ENCODE results near the gene SLC44A3. TPM values are rescaled to one million over a fixed set of nuclear protein-coding genes. Genes with fewer than 3 reads are reported as not detected.
A peak's percentile ranks its signal among the peaks of the same experiment; 100 is the strongest.

SLC44A3 gene
- total RNA-seq, 1 donor from 2014 or later: 70.4 TPM

GRCh38 chr1:94875794-94876193 is 55.6 kb downstream of the SLC44A3 start:
- Mint-ChIP-seq H3K9me3 (ENCODE audit: low read depth) (no peaks in the 10 kb centered on the region), H3K4me3 (ENCODE audit: low read depth) (no peak overlapping the region), H3K27ac (no peak overlapping the region), H3K4me1 (ENCODE audit: low read depth) (no peaks in the 10 kb centered on the region), H3K36me3 (ENCODE audit: insufficient read depth) (peaks cover 55% of the 10 kb centered on the region), H3K27me3 (no peaks in the 10 kb centered on the region)
- no peak for TF ChIP-seq CTCF (IDR thresholded peaks at IDR 0.05; ENCODE audit: unreplicated experiment)
- no peak for DNase-seq (ENCODE audit: low spot score, unreplicated experiment)

- Mint-ChIP-seq H3K4me3 (ENCODE audit: low read depth) (no peak overlapping the region), H3K36me3 (ENCODE audit: insufficient read depth) (peaks cover 58% of the 10 kb centered on the region), H3K27me3 (no peaks in the 10 kb centered on the region), H3K27ac (no peak overlapping the region), H3K4me1 (ENCODE audit: low read depth) (no peaks in the 10 kb centered on the region), H3K9me3 (ENCODE audit: low read depth) (no peaks in the 10 kb centered on the region)
- DNase-seq (ENCODE audit: low spot score, unreplicated experiment): no peak
- no peak for TF ChIP-seq CTCF (IDR thresholded peaks at IDR 0.05; ENCODE audit: unreplicated experiment)
Observed at GRCh38 chr1:94876362-94876761, 56.2 kb downstream of the SLC44A3 start.

GRCh38 chr1:94878329-94878728 is 58.2 kb downstream of the SLC44A3 start:
- Mint-ChIP-seq H3K4me3 (ENCODE audit: low read depth) (no peak overlapping the region), H3K27ac (peak overlapping the region; percentile 45), H3K36me3 (ENCODE audit: insufficient read depth) (peaks cover 58% of the 10 kb centered on the region)

GRCh38 chr1:94883691-94884090 is 63.5 kb downstream of the SLC44A3 start:
- H3K9me3 Mint-ChIP-seq (ENCODE audit: low read depth): no peaks in the 10 kb centered on the region
- peaks cover 24% of the 10 kb centered on the region for H3K36me3 Mint-ChIP-seq (ENCODE audit: insufficient read depth)
- H3K4me3 Mint-ChIP-seq (ENCODE audit: low read depth): no peak overlapping the region
- no peak for DNase-seq (ENCODE audit: low spot score, unreplicated experiment)
- H3K27ac Mint-ChIP-seq: peak overlapping the region; percentile 82
- no peak for TF ChIP-seq CTCF (IDR thresholded peaks at IDR 0.05; ENCODE audit: unreplicated experiment)
- H3K27me3 Mint-ChIP-seq: no peaks in the 10 kb centered on the region
- peaks cover 19% of the 10 kb centered on the region for H3K4me1 Mint-ChIP-seq (ENCODE audit: low read depth)

More at GRCh38 chr1:94878329-94878728, 58.2 kb downstream of the SLC44A3 start:
- no peaks in the 10 kb centered on the region for H3K27me3 Mint-ChIP-seq
- H3K9me3 Mint-ChIP-seq (ENCODE audit: low read depth): no peaks in the 10 kb centered on the region
- TF ChIP-seq CTCF (IDR thresholded peaks at IDR 0.05; ENCODE audit: unreplicated experiment): no peak
- no peak for DNase-seq (ENCODE audit: low spot score, unreplicated experiment)
- H3K4me1 Mint-ChIP-seq (ENCODE audit: low read depth): peaks cover 8% of the 10 kb centered on the region

- Mint-ChIP-seq H3K27ac (peak overlapping the region; percentile 82), H3K4me1 (ENCODE audit: low read depth) (peaks cover 19% of the 10 kb centered on the region), H3K9me3 (ENCODE audit: low read depth) (no peaks in the 10 kb centered on the region), H3K36me3 (ENCODE audit: insufficient read depth) (peaks cover 23% of the 10 kb centered on the region), H3K4me3 (ENCODE audit: low read depth) (no peak overlapping the region), H3K27me3 (no peaks in the 10 kb centered on the region)
- peak; percentile 42 for DNase-seq (ENCODE audit: low spot score, unreplicated experiment)
- no peak for TF ChIP-seq CTCF (IDR thresholded peaks at IDR 0.05; ENCODE audit: unreplicated experiment)
Observed at GRCh38 chr1:94884106-94884505, 63.9 kb downstream of the SLC44A3 start.
